Measurements from ENCODE around the gene RGS6.

RGS6 gene

GRCh38 chr14:72588521-72588920, 656.3 kb downstream of the RGS6 start:
- no peak for DNase-seq (ENCODE audit: low read depth)

- DNase-seq (ENCODE audit: low read depth): no peak
Observed at GRCh38 chr14:72589652-72590051, 657.4 kb downstream of the RGS6 start.

GRCh38 chr14:72590577-72590976, 658.3 kb downstream of the RGS6 start:
- no peak for DNase-seq (ENCODE audit: low read depth)

- DNase-seq (ENCODE audit: low read depth): no peak
Observed at GRCh38 chr14:72591391-72591790, 659.2 kb downstream of the RGS6 start.

GRCh38 chr14:72594099-72594901, 662.1 kb downstream of the RGS6 start:
- DNase-seq (ENCODE audit: low read depth): peak; percentile 11

- no peak for DNase-seq (ENCODE audit: low read depth)
Observed at GRCh38 chr14:72595152-72595862, 663.1 kb downstream of the RGS6 start.

GRCh38 chr14:72597252-72598233, 665.3 kb downstream of the RGS6 start:
- no peak for DNase-seq (ENCODE audit: low read depth)

- DNase-seq (ENCODE audit: low read depth): no peak
Observed at GRCh38 chr14:72598306-72598705, 666.1 kb downstream of the RGS6 start.

GRCh38 chr14:72599579-72600470, 667.6 kb downstream of the RGS6 start:
- no peak for DNase-seq (ENCODE audit: low read depth)

GRCh38 chr14:72600551-72601330, 668.5 kb downstream of the RGS6 start:
- no peak for DNase-seq (ENCODE audit: low read depth)

GRCh38 chr14:72603639-72604038, 671.4 kb downstream of the RGS6 start:
- DNase-seq (ENCODE audit: low read depth): no peak

- DNase-seq (ENCODE audit: low read depth): no peak
Observed at GRCh38 chr14:72604133-72604532, 671.9 kb downstream of the RGS6 start.

GRCh38 chr14:72605096-72605920, 673.1 kb downstream of the RGS6 start:
- DNase-seq (ENCODE audit: low read depth): no peak

- DNase-seq (ENCODE audit: low read depth): no peak
Observed at GRCh38 chr14:72605921-72606220, 673.6 kb downstream of the RGS6 start.

GRCh38 chr14:72606879-72607278, 674.6 kb downstream of the RGS6 start:
- no peak for DNase-seq (ENCODE audit: low read depth)

GRCh38 chr14:72607386-72608130, 675.3 kb downstream of the RGS6 start:
- DNase-seq (ENCODE audit: low read depth): no peak

- no peak for DNase-seq (ENCODE audit: low read depth)
Observed at GRCh38 chr14:72608391-72609204, 676.4 kb downstream of the RGS6 start.
